Upper lobe of left lung (tissue), 4 donors: ENCODE data around the gene ITSN1.

Experiments
- EP300 ChIP-seq, 4 donors: sonication (generic); formaldehyde crosslinking; IDR thresholded peaks; one replicate each; pipeline ENCODE4 v1.5.1; 2017; ENCODE audit warnings: antibody characterized with exemption in 4 of 4, control low read depth in 2 of 4
- POLR2A ChIP-seq, 4 donors: fragments of 450-650 bp; IDR thresholded peaks; one replicate each; pipeline ENCODE4 v1.5.1; 2016 to 2017; ENCODE audit warnings: antibody characterized with exemption in 4 of 4, mild to moderate bottlenecking in 2 of 4
- POLR2AphosphoS5 ChIP-seq, 2 donors: sonication (generic); formaldehyde crosslinking; IDR thresholded peaks; one replicate each; pipeline ENCODE4 v1.5.1; 2017; ENCODE audit warnings: antibody characterized with exemption in 2 of 2
- TF ChIP-seq, protein P1 (sequence below), 6 experiments: fragments of 450-650 bp in 4 of 6; fragments of 200-600 bp in 2 of 6; sonication (generic) in 2 of 6; IDR thresholded peaks; one replicate each; pipeline ENCODE4 v1.5.1; 2016 to 2019; ENCODE audit warnings: antibody characterized with exemption in 6 of 6

DNA sequence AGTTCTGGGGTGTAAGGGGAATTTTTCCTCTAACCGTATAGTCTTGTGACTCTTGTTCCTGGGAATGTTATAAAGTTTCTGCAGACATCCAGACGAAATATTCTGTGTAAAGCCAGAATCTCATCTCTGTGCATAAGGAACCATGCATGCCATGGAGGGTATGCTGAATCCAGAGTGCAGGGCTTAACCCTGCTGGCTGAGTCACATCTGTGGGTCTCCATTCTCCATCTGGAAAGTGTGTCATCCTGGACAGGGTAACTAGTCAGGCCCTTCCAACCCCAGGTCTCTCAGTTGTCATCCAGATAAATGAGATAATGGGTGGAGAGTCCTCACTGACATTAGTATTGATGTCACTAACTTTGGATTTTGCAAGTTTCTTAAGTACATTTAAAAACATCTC, 224.5 kb downstream of the ITSN1 start:
- TF ChIP-seq, protein P1, sequence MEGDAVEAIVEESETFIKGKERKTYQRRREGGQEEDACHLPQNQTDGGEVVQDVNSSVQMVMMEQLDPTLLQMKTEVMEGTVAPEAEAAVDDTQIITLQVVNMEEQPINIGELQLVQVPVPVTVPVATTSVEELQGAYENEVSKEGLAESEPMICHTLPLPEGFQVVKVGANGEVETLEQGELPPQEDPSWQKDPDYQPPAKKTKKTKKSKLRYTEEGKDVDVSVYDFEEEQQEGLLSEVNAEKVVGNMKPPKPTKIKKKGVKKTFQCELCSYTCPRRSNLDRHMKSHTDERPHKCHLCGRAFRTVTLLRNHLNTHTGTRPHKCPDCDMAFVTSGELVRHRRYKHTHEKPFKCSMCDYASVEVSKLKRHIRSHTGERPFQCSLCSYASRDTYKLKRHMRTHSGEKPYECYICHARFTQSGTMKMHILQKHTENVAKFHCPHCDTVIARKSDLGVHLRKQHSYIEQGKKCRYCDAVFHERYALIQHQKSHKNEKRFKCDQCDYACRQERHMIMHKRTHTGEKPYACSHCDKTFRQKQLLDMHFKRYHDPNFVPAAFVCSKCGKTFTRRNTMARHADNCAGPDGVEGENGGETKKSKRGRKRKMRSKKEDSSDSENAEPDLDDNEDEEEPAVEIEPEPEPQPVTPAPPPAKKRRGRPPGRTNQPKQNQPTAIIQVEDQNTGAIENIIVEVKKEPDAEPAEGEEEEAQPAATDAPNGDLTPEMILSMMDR (IDR thresholded peaks at IDR 0.05) = no peak
- no peak for TF ChIP-seq POLR2AphosphoS5 (IDR thresholded peaks at IDR 0.05)
- TF ChIP-seq POLR2A (IDR thresholded peaks at IDR 0.05) = no peak
- TF ChIP-seq EP300 (IDR thresholded peaks at IDR 0.05) = no peak
